ENCODE results near the gene SLC25A23. TPM values are rescaled to one million over a fixed set of nuclear protein-coding genes. Genes with fewer than 3 reads are reported as not detected.

Gene SLC25A23
- total and polyA plus RNA-seq, 9 of the 15 experiments (the other 6 are each of a cell fraction or from before 2014, with no cell fraction given) = 6.1 to 72.0 (median 26.6) TPM

- no peak for TF ChIP-seq FOS (IDR thresholded peaks at IDR 0.05; ENCODE audit: extremely low read depth, insufficient read length)
- TF ChIP-seq, protein P1, sequence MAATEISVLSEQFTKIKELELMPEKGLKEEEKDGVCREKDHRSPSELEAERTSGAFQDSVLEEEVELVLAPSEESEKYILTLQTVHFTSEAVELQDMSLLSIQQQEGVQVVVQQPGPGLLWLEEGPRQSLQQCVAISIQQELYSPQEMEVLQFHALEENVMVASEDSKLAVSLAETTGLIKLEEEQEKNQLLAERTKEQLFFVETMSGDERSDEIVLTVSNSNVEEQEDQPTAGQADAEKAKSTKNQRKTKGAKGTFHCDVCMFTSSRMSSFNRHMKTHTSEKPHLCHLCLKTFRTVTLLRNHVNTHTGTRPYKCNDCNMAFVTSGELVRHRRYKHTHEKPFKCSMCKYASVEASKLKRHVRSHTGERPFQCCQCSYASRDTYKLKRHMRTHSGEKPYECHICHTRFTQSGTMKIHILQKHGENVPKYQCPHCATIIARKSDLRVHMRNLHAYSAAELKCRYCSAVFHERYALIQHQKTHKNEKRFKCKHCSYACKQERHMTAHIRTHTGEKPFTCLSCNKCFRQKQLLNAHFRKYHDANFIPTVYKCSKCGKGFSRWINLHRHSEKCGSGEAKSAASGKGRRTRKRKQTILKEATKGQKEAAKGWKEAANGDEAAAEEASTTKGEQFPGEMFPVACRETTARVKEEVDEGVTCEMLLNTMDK (IDR thresholded peaks at IDR 0.05; ENCODE audit: borderline replicate concordance, insufficient read depth, low read depth, low read length, poor library complexity, severe bottlenecking) = no peak
- no peak for TF ChIP-seq ARID3B (CRISPR knock-in tag; IDR thresholded peaks at IDR 0.05; ENCODE audit: borderline replicate concordance)
- no peak for TF ChIP-seq ZNF217 (CRISPR knock-in tag; IDR thresholded peaks at IDR 0.05)
- TF ChIP-seq, protein P2, sequence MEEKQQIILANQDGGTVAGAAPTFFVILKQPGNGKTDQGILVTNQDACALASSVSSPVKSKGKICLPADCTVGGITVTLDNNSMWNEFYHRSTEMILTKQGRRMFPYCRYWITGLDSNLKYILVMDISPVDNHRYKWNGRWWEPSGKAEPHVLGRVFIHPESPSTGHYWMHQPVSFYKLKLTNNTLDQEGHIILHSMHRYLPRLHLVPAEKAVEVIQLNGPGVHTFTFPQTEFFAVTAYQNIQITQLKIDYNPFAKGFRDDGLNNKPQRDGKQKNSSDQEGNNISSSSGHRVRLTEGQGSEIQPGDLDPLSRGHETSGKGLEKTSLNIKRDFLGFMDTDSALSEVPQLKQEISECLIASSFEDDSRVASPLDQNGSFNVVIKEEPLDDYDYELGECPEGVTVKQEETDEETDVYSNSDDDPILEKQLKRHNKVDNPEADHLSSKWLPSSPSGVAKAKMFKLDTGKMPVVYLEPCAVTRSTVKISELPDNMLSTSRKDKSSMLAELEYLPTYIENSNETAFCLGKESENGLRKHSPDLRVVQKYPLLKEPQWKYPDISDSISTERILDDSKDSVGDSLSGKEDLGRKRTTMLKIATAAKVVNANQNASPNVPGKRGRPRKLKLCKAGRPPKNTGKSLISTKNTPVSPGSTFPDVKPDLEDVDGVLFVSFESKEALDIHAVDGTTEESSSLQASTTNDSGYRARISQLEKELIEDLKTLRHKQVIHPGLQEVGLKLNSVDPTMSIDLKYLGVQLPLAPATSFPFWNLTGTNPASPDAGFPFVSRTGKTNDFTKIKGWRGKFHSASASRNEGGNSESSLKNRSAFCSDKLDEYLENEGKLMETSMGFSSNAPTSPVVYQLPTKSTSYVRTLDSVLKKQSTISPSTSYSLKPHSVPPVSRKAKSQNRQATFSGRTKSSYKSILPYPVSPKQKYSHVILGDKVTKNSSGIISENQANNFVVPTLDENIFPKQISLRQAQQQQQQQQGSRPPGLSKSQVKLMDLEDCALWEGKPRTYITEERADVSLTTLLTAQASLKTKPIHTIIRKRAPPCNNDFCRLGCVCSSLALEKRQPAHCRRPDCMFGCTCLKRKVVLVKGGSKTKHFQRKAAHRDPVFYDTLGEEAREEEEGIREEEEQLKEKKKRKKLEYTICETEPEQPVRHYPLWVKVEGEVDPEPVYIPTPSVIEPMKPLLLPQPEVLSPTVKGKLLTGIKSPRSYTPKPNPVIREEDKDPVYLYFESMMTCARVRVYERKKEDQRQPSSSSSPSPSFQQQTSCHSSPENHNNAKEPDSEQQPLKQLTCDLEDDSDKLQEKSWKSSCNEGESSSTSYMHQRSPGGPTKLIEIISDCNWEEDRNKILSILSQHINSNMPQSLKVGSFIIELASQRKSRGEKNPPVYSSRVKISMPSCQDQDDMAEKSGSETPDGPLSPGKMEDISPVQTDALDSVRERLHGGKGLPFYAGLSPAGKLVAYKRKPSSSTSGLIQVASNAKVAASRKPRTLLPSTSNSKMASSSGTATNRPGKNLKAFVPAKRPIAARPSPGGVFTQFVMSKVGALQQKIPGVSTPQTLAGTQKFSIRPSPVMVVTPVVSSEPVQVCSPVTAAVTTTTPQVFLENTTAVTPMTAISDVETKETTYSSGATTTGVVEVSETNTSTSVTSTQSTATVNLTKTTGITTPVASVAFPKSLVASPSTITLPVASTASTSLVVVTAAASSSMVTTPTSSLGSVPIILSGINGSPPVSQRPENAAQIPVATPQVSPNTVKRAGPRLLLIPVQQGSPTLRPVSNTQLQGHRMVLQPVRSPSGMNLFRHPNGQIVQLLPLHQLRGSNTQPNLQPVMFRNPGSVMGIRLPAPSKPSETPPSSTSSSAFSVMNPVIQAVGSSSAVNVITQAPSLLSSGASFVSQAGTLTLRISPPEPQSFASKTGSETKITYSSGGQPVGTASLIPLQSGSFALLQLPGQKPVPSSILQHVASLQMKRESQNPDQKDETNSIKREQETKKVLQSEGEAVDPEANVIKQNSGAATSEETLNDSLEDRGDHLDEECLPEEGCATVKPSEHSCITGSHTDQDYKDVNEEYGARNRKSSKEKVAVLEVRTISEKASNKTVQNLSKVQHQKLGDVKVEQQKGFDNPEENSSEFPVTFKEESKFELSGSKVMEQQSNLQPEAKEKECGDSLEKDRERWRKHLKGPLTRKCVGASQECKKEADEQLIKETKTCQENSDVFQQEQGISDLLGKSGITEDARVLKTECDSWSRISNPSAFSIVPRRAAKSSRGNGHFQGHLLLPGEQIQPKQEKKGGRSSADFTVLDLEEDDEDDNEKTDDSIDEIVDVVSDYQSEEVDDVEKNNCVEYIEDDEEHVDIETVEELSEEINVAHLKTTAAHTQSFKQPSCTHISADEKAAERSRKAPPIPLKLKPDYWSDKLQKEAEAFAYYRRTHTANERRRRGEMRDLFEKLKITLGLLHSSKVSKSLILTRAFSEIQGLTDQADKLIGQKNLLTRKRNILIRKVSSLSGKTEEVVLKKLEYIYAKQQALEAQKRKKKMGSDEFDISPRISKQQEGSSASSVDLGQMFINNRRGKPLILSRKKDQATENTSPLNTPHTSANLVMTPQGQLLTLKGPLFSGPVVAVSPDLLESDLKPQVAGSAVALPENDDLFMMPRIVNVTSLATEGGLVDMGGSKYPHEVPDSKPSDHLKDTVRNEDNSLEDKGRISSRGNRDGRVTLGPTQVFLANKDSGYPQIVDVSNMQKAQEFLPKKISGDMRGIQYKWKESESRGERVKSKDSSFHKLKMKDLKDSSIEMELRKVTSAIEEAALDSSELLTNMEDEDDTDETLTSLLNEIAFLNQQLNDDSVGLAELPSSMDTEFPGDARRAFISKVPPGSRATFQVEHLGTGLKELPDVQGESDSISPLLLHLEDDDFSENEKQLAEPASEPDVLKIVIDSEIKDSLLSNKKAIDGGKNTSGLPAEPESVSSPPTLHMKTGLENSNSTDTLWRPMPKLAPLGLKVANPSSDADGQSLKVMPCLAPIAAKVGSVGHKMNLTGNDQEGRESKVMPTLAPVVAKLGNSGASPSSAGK (IDR thresholded peaks at IDR 0.05) = peak; percentile 64
- TF ChIP-seq TAF1 (IDR thresholded peaks at IDR 0.05; ENCODE audit: control insufficient read depth, extremely low read depth, insufficient read depth, low read length, severe bottlenecking) = peak; percentile 21
- no peak for TF ChIP-seq KDM5B (IDR thresholded peaks at IDR 0.05; ENCODE audit: insufficient replicate concordance, low read depth, low read length)
- TF ChIP-seq SMAD4 (CRISPR knock-in tag; conservative IDR thresholded peaks at IDR 0.05) = no peak
- TF ChIP-seq MCM7 (IDR thresholded peaks at IDR 0.05) = no peak
Measured at GRCh38 chr19:6460099-6460884, 700 bp upstream of the SLC25A23 start (continued).

Measured in K562 (cell line).